PC-9 (cell line): ENCODE results near the gene RER1.

ENCODE experiments used
- CTCF ChIP-seq: fragments of 200-600 bp; sonication (generic); conservative IDR thresholded peaks from 2 replicates; pipeline ENCODE4 v1.6.1; 2017; ENCODE audit warnings: mixed run types, antibody characterized with exemption, mild to moderate bottlenecking, moderate library complexity
- EZH2 ChIP-seq: fragments of 200-600 bp; sonication (generic); IDR thresholded peaks from 2 replicates; pipeline ENCODE4 v1.8.0; 2017; ENCODE audit warnings: antibody characterized with exemption, low read depth

- TF ChIP-seq CTCF (no peak), EZH2 (no peak)
Measured at GRCh38 chr1:2437617-2438016, 46.0 kb downstream of the RER1 start.
